ENCODE measurements around the gene RNFT2.

The RNFT2 gene

DNA sequence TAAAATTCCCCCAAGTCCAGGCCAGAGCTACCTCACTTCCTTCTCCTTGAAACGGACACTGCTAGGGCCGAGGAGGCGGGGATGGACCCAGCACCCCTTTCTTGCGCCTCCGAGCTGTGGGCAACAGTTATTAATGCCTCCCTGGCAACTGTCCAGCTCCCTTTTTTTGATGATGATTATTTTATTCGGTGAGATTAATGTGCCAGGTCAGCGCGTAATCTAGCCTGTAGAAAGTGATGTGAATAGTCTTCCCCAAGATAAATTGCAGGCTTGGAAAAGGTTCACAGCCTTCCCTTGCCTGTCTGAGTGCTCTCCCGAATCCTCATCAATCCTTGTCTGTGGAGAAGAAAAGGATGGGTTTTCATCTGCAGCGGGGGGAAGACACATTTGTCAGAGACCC is 54.3 kb downstream of the RNFT2 start:
- Histone ChIP-seq H3K27me3 (ENCODE audit: control insufficient read depth, insufficient read depth, low read length) (no peaks in the 10 kb centered on the region), H3K36me3 (ENCODE audit: control insufficient read depth, insufficient read depth, low read length) (no peaks in the 10 kb centered on the region), H3K27ac (ENCODE audit: low read depth, low read length) (no peak overlapping the region), H3K4me1 (ENCODE audit: control insufficient read depth, insufficient read depth, low read length) (no peaks in the 10 kb centered on the region), H3K4me3 (ENCODE audit: low read length) (no peak overlapping the region), H3K9ac (ENCODE audit: low read length) (no peak overlapping the region)

DNA sequence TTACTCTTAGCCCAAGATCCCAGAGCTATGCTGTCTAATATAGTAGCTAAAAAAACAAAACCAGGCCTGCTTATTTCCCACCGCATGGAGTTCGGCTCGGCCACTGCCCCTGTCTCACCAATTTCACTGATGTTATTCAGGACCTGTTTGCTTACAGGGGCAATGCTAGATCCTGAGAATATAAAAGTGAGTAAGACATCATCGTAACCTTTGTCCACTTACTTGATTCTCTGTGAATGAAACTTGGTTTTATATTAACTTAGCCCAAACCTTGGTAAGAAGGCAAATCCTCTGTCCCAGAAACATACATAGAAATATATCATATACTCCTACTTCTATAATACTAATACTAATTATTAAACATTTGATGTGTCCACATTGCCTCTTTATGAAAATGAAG is 56.6 kb downstream of the RNFT2 start:
- no peak overlapping the region for H3K4me3 ChIP-seq (ENCODE audit: low read length)
- no peak overlapping the region for H3K27ac ChIP-seq (ENCODE audit: low read depth, low read length)
- no peaks in the 10 kb centered on the region for H3K4me1 ChIP-seq (ENCODE audit: control insufficient read depth, insufficient read depth, low read length)
- H3K9ac ChIP-seq (ENCODE audit: low read length), result no peak overlapping the region
- no peaks in the 10 kb centered on the region for H3K27me3 ChIP-seq (ENCODE audit: control insufficient read depth, insufficient read depth, low read length)
- no peaks in the 10 kb centered on the region for H3K36me3 ChIP-seq (ENCODE audit: control insufficient read depth, insufficient read depth, low read length)

DNA sequence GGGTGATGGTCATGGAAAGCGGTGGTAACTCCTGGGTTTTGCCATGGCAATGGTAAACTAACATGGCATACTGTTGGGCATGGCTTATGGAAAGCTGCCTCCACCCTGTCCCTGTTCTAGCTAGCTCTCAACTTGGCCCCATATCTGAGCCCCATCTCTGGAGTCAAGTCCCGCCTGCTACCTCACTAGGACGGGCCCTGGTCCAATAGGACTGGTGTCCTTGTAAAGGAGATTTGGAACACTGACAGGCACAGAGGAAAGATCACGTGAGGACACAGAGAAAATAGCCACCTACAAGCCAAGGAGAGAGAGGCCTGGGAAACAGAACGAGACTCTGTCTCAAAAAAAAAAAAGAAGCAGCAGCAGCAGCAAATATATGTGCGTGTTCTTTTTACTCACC is 59.8 kb downstream of the RNFT2 start:
- Histone ChIP-seq H3K27me3 (ENCODE audit: control insufficient read depth, insufficient read depth, low read length) (no peaks in the 10 kb centered on the region), H3K4me3 (ENCODE audit: low read length) (no peak overlapping the region), H3K4me1 (ENCODE audit: control insufficient read depth, insufficient read depth, low read length) (no peaks in the 10 kb centered on the region), H3K36me3 (ENCODE audit: control insufficient read depth, insufficient read depth, low read length) (no peaks in the 10 kb centered on the region), H3K27ac (ENCODE audit: low read depth, low read length) (no peak overlapping the region), H3K9ac (ENCODE audit: low read length) (no peak overlapping the region)

DNA sequence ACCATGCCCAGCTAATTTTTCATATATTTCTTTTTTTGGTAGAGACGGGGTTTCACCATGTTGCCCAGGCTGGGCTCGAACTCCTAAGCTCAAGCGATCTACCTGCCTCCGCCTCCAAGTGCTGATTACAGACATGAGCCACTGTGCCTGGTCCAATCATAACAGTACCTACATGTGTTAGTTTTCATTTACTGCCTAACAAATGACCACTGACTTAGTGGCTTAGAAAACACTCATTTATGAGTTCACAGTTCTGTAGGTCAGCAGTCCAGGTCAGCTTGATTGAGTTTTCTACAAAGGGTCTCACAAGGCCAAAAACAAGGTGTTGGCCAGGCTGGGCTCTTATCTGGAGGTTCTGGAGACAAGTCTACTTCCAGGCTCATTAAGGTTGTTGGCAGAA is 60.6 kb downstream of the RNFT2 start:
- Histone ChIP-seq H3K9ac (ENCODE audit: low read length) (no peak overlapping the region), H3K36me3 (ENCODE audit: control insufficient read depth, insufficient read depth, low read length) (no peaks in the 10 kb centered on the region), H3K4me1 (ENCODE audit: control insufficient read depth, insufficient read depth, low read length) (no peaks in the 10 kb centered on the region), H3K27ac (ENCODE audit: low read depth, low read length) (no peak overlapping the region), H3K4me3 (ENCODE audit: low read length) (no peak overlapping the region), H3K27me3 (ENCODE audit: control insufficient read depth, insufficient read depth, low read length) (no peaks in the 10 kb centered on the region)

DNA sequence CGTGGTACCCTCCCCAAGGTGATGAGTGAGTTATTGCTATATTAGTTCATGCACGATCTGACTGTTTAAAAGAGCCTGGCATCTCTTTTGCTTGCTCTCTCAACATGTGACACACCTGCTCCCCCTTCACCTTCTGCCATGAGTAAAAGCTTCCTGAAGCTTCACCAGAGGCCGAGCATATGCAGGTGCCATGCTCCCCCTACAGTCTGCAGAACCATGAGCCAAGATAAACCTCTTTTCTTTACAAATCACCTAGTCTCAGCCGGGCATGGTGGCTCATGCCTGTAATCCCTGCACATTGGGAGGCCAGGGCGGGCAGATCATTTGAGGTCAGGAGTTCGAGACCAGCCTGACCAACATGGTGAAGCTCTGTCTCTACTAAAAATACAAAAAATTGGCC is 61.8 kb downstream of the RNFT2 start:
- H3K27me3 ChIP-seq (ENCODE audit: control insufficient read depth, insufficient read depth, low read length), result no peaks in the 10 kb centered on the region
- H3K27ac ChIP-seq (ENCODE audit: low read depth, low read length), result no peak overlapping the region
- no peaks in the 10 kb centered on the region for H3K36me3 ChIP-seq (ENCODE audit: control insufficient read depth, insufficient read depth, low read length)
- no peaks in the 10 kb centered on the region for H3K4me1 ChIP-seq (ENCODE audit: control insufficient read depth, insufficient read depth, low read length)
- no peak overlapping the region for H3K4me3 ChIP-seq (ENCODE audit: low read length)
- no peak overlapping the region for H3K9ac ChIP-seq (ENCODE audit: low read length)

DNA sequence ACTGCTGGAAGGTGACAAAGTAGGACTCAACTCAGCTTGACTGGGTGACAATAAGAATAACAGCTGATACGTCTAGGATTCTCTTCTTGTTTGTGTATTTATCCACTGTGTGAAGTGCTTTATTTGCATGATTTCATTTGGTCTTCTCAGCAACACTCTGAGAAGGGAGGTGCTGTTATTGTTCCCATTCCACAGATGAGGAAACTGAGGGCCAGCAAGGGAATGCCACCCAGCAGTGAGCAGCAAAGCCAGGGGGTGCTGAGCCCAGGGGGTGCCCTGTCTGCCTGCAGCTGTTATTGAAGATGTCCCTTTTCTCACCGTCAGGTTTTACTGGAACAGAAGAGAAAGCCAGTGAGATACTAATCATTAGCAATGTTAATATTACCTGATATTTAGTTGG is 62.8 kb downstream of the RNFT2 start:
- Histone ChIP-seq H3K27me3 (ENCODE audit: control insufficient read depth, insufficient read depth, low read length) (no peaks in the 10 kb centered on the region), H3K4me1 (ENCODE audit: control insufficient read depth, insufficient read depth, low read length) (no peaks in the 10 kb centered on the region), H3K4me3 (ENCODE audit: low read length) (no peak overlapping the region), H3K36me3 (ENCODE audit: control insufficient read depth, insufficient read depth, low read length) (no peaks in the 10 kb centered on the region), H3K27ac (ENCODE audit: low read depth, low read length) (no peak overlapping the region), H3K9ac (ENCODE audit: low read length) (no peak overlapping the region)

DNA sequence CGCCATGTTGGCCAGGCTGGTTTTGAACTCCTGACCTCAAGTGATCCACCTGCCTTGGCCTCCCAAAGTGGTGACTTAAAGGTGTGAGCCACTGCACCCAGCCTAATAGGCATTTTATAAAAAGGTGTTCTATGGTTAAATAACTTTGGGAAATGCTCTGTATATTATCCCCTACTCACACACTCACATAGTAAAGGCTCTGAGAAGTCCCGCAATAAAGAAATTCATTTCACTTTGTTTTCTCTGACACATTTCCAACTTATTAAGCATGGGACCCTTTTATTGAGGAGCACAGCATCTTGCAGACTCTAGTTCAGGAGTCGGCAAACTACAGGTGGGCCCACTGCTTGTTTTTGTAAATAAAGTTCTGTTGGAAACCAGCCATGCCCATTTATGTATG is 63.9 kb downstream of the RNFT2 start:
- Histone ChIP-seq H3K9ac (ENCODE audit: low read length) (no peak overlapping the region), H3K36me3 (ENCODE audit: control insufficient read depth, insufficient read depth, low read length) (no peaks in the 10 kb centered on the region), H3K27ac (ENCODE audit: low read depth, low read length) (no peak overlapping the region), H3K27me3 (ENCODE audit: control insufficient read depth, insufficient read depth, low read length) (no peaks in the 10 kb centered on the region), H3K4me1 (ENCODE audit: control insufficient read depth, insufficient read depth, low read length) (no peaks in the 10 kb centered on the region), H3K4me3 (ENCODE audit: low read length) (no peak overlapping the region)

DNA sequence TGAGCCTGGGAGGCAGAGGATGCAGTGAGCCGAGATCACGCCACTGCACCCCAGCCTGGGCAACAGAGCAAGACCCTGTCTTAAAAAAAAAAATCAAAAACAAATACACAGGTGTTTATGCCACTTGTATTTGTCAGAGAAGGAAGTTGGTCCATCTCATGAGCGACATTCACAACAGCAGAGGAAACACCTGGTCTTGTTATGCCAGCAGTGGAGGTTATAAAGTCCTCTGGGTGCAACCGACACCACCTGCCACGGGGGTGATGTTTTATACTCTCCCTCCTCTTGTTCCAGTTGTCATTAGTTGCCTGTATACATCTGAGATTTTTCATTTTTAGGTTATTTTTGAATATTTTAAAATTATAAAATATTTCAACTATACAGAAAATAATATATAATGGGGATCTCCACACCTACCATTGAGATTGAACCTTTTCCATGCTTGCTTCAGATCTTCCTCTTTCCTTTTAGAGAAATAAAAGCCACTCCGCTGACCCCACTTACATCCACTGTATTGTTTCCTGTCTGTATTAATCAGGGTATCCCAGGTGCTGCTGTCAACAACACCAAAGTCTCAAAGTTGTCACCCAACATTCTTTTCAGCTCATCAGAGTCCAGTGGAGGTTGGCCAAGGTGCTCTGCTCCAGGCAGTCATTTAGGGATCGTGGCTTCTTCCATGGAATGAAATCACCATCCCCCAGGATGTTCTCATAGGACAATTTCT is 65.1 kb downstream of the RNFT2 start:
- H3K27ac ChIP-seq (ENCODE audit: low read depth, low read length), result no peak overlapping the region
- H3K36me3 ChIP-seq (ENCODE audit: control insufficient read depth, insufficient read depth, low read length), result no peaks in the 10 kb centered on the region
- no peaks in the 10 kb centered on the region for H3K4me1 ChIP-seq (ENCODE audit: control insufficient read depth, insufficient read depth, low read length)
- H3K9ac ChIP-seq (ENCODE audit: low read length), result no peak overlapping the region
- H3K4me3 ChIP-seq (ENCODE audit: low read length), result no peak overlapping the region
- H3K27me3 ChIP-seq (ENCODE audit: control insufficient read depth, insufficient read depth, low read length), result no peaks in the 10 kb centered on the region

DNA sequence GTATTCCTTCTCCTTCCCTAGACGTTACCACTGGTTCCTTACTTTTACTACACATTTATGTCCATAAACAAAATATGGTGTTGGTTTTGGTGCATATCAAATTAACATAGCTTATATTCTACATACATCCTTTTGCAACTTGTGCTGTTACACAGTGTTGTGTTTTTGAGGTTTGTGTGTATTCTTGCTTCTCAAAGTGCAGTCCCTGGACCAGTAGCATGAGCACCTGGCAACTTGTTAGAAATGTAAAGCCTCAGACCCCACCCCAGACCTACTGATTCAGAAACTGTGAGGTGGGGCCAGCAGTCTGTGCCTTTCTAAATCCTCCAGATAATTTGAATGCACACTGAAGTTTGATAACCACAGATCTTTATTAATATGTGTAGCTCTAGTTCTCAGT is 65.9 kb downstream of the RNFT2 start:
- H3K4me1 ChIP-seq (ENCODE audit: control insufficient read depth, insufficient read depth, low read length), result no peaks in the 10 kb centered on the region
- H3K27me3 ChIP-seq (ENCODE audit: control insufficient read depth, insufficient read depth, low read length), result no peaks in the 10 kb centered on the region
- H3K4me3 ChIP-seq (ENCODE audit: low read length), result no peak overlapping the region

DNA sequence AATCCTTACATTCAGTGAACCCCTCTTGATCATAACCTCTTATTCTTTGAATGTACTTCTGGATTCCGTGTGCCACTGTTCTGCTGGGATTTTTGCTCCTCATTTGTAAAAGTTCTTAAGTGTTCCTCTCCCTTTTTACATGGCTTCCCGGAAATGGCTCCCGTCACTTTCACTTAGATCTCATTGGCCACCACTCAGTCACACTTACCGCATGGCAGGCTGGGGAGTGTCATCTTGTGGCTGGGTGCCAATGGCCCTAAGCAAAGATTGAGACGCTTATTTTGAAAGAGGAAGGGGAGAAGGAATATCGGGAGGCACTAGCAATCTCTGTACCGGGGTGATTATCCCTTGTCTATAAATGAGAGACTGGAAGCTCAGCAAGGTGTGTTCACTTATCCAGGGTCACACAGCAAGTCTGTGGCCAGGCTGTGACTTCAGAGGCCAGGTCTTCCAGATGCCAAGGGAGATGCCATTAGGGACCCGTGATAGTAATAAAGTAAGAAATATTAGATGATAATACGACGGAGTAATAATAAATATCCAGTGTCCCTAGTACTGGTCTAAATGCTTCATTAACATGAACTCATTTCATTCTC is 68.8 kb downstream of the RNFT2 start:
- H3K36me3 ChIP-seq (ENCODE audit: control insufficient read depth, insufficient read depth, low read length), result no peaks in the 10 kb centered on the region
- H3K27ac ChIP-seq (ENCODE audit: low read depth, low read length), result no peak overlapping the region
- H3K4me1 ChIP-seq (ENCODE audit: control insufficient read depth, insufficient read depth, low read length), result no peaks in the 10 kb centered on the region
- H3K4me3 ChIP-seq (ENCODE audit: low read length), result no peak overlapping the region
- no peak overlapping the region for H3K9ac ChIP-seq (ENCODE audit: low read length)
- no peaks in the 10 kb centered on the region for H3K27me3 ChIP-seq (ENCODE audit: control insufficient read depth, insufficient read depth, low read length)

More for the DNA sequence above, 65.9 kb downstream of the RNFT2 start:
- Histone ChIP-seq H3K9ac (ENCODE audit: low read length) (no peak overlapping the region), H3K36me3 (ENCODE audit: control insufficient read depth, insufficient read depth, low read length) (no peaks in the 10 kb centered on the region), H3K27ac (ENCODE audit: low read depth, low read length) (no peak overlapping the region)

DNA sequence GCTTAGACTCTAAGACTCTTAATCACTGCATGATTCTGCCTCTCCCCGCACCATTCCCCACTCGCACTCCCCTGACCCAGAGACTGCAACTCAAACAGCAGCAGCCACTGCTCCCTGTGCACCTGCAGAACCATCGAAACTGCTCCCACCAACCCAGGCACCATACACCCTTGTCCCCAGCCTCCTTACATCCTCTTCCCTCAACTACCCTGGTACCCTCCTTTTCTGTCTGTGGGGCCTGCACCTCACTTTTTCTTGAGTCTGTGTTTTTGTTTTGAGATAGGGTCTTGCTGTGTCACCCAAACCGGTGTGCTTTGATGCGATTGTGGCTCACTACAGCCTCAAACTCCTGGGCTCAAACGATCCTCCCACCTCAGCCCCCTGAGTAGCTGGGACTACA is 69.4 kb downstream of the RNFT2 start:
- Histone ChIP-seq H3K36me3 (ENCODE audit: control insufficient read depth, insufficient read depth, low read length) (no peaks in the 10 kb centered on the region), H3K27me3 (ENCODE audit: control insufficient read depth, insufficient read depth, low read length) (no peaks in the 10 kb centered on the region), H3K4me1 (ENCODE audit: control insufficient read depth, insufficient read depth, low read length) (no peaks in the 10 kb centered on the region), H3K9ac (ENCODE audit: low read length) (no peak overlapping the region), H3K4me3 (ENCODE audit: low read length) (no peak overlapping the region), H3K27ac (ENCODE audit: low read depth, low read length) (no peak overlapping the region)

DNA sequence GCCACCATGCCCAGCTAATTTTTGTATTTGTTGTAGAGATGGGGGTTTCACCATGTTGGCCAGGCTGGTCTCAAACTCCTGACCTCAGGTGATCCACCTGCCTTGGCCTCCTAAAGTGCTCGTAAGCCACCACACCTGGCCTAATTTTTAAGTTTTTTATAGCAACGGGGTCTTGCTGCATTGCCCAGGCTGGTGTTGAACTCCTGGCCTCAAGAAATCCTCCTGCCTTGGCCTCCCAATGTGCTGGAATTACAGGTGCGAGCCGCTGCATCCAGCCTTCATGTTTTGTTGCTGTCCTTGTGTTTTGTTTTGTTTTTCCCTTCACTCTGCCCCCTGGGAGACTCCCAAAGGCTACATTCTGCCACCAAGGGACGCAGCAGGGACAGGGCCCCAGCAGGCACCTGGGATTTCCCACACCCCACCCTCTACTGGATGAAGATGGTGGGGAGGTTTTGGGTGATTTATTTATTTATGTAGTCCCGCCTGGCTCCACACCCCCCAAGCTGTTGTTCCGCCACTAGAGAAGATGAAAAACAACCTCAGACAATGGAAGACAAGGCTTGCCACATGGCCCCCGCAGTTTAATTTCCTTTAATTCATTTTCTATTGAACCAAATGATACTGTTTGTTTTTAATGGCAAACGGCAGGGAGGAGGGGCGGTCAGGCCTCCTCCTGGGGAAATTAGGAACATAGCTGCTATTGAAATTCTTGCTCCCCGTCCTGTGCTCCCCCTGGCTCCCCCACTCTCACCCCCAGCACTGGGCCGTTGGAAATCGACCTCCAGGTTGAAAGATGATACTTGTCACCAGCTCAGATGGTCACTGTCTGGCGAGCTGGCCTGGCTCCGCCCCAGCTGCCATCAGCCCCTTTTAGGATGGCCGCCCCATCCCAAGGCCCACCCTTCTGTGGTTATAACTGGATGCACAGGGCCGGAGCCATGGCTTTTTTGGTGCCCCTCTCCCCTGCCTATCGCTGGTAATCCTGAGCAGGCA is 70.3 kb downstream of the RNFT2 start:
- Histone ChIP-seq H3K4me1 (ENCODE audit: control insufficient read depth, insufficient read depth, low read length) (no peaks in the 10 kb centered on the region), H3K9ac (ENCODE audit: low read length) (no peak overlapping the region), H3K4me3 (ENCODE audit: low read length) (no peak overlapping the region), H3K27ac (ENCODE audit: low read depth, low read length) (no peak overlapping the region), H3K27me3 (ENCODE audit: control insufficient read depth, insufficient read depth, low read length) (no peaks in the 10 kb centered on the region), H3K36me3 (ENCODE audit: control insufficient read depth, insufficient read depth, low read length) (no peaks in the 10 kb centered on the region)
